ENCODE measurements around the gene CSNK2A3. TPM values are rescaled to one million over a fixed set of nuclear protein-coding genes. Genes with fewer than 3 reads are reported as not detected.

Gene CSNK2A3
- total RNA-seq, 2 experiments from 2014 or later: 1.8 to 2.5 TPM

GRCh38 chr11:11318961-11319360 is 34.1 kb downstream of the CSNK2A3 start:
- Mint-ChIP-seq H3K9me3 (peaks cover 4% of the 10 kb centered on the region), H3K27me3 (ENCODE audit: low read depth) (no peaks in the 10 kb centered on the region), H3K4me3 (no peak overlapping the region), H3K36me3 (ENCODE audit: low read depth) (no peaks in the 10 kb centered on the region), H3K27ac (no peak overlapping the region), H3K4me1 (ENCODE audit: low read depth) (no peaks in the 10 kb centered on the region)
- DNase-seq: no peak
- intact Hi-C loops (cut with micrococcal nuclease): no loop called here
- CTCF ChIA-PET: no interaction called here

- Mint-ChIP-seq H3K4me3 (no peak overlapping the region), H3K27me3 (ENCODE audit: low read depth) (no peaks in the 10 kb centered on the region), H3K4me1 (ENCODE audit: low read depth) (no peaks in the 10 kb centered on the region), H3K36me3 (ENCODE audit: low read depth) (no peaks in the 10 kb centered on the region), H3K27ac (no peak overlapping the region), H3K9me3 (peaks cover 4% of the 10 kb centered on the region)
- intact Hi-C loops (cut with micrococcal nuclease): no loop called here
- CTCF ChIA-PET: no interaction called here
- DNase-seq: no peak
Measured at GRCh38 chr11:11318461-11318860, 34.6 kb downstream of the CSNK2A3 start.

- Mint-ChIP-seq H3K4me3 (no peak overlapping the region), H3K4me1 (ENCODE audit: low read depth) (no peaks in the 10 kb centered on the region), H3K27me3 (ENCODE audit: low read depth) (no peaks in the 10 kb centered on the region), H3K9me3 (no peaks in the 10 kb centered on the region), H3K27ac (no peak overlapping the region), H3K36me3 (ENCODE audit: low read depth) (no peaks in the 10 kb centered on the region)
- CTCF ChIA-PET: no interaction called here
- intact Hi-C loops (cut with micrococcal nuclease): no loop called here
- no peak for DNase-seq
Measured at GRCh38 chr11:11316651-11317230, 36.3 kb downstream of the CSNK2A3 start.

- CTCF ChIA-PET: interaction anchor here (1.2 kb wide), 1 partner anchor 10 kb away, joined by 3 read pairs; no protein-coding TSS in a partner anchor
- peaks cover 6% of the 10 kb centered on the region for H3K4me1 Mint-ChIP-seq (ENCODE audit: low read depth)
- DNase-seq: no peak
- intact Hi-C loops (cut with micrococcal nuclease): no loop called here
- no peaks in the 10 kb centered on the region for H3K9me3 Mint-ChIP-seq
- no peaks in the 10 kb centered on the region for H3K36me3 Mint-ChIP-seq (ENCODE audit: low read depth)
- no peaks in the 10 kb centered on the region for H3K27me3 Mint-ChIP-seq (ENCODE audit: low read depth)
- no peak overlapping the region for H3K27ac Mint-ChIP-seq
- no peak overlapping the region for H3K4me3 Mint-ChIP-seq
Measured at GRCh38 chr11:11313902-11314692, 39.0 kb downstream of the CSNK2A3 start.

- no peaks in the 10 kb centered on the region for H3K27me3 Mint-ChIP-seq (ENCODE audit: low read depth)
- H3K4me3 Mint-ChIP-seq: no peak overlapping the region
- peaks cover 6% of the 10 kb centered on the region for H3K4me1 Mint-ChIP-seq (ENCODE audit: low read depth)
- CTCF ChIA-PET: interaction anchor here (1.2 kb wide), 1 partner anchor 9 kb away, joined by 3 read pairs; no protein-coding TSS in a partner anchor
- H3K9me3 Mint-ChIP-seq: no peaks in the 10 kb centered on the region
- intact Hi-C loops (cut with micrococcal nuclease): no loop called here
- no peak for DNase-seq
- no peak overlapping the region for H3K27ac Mint-ChIP-seq
- H3K36me3 Mint-ChIP-seq (ENCODE audit: low read depth): no peaks in the 10 kb centered on the region
Measured at GRCh38 chr11:11313426-11313825, 39.6 kb downstream of the CSNK2A3 start.

- H3K27me3 Mint-ChIP-seq (ENCODE audit: low read depth): no peaks in the 10 kb centered on the region
- no peak overlapping the region for H3K27ac Mint-ChIP-seq
- H3K9me3 Mint-ChIP-seq: no peaks in the 10 kb centered on the region
- DNase-seq: no peak
- no peak overlapping the region for H3K4me3 Mint-ChIP-seq
- H3K4me1 Mint-ChIP-seq (ENCODE audit: low read depth): peaks cover 6% of the 10 kb centered on the region
- intact Hi-C loops (cut with micrococcal nuclease): no loop called here
- CTCF ChIA-PET: no interaction called here
- H3K36me3 Mint-ChIP-seq (ENCODE audit: low read depth): no peaks in the 10 kb centered on the region
Measured at GRCh38 chr11:11312738-11313137, 40.3 kb downstream of the CSNK2A3 start.

GRCh38 chr11:11311169-11311568 is 41.9 kb downstream of the CSNK2A3 start:
- CTCF ChIA-PET: no interaction called here
- Mint-ChIP-seq H3K9me3 (no peaks in the 10 kb centered on the region), H3K27ac (no peak overlapping the region), H3K4me3 (no peak overlapping the region), H3K27me3 (ENCODE audit: low read depth) (no peaks in the 10 kb centered on the region), H3K36me3 (ENCODE audit: low read depth) (no peaks in the 10 kb centered on the region), H3K4me1 (ENCODE audit: low read depth) (peaks cover 6% of the 10 kb centered on the region)
- intact Hi-C loops (cut with micrococcal nuclease): no loop called here
- DNase-seq: peak; percentile 8

- no peak for DNase-seq
- Mint-ChIP-seq H3K4me1 (ENCODE audit: low read depth) (peaks cover 6% of the 10 kb centered on the region), H3K27ac (no peak overlapping the region), H3K4me3 (no peak overlapping the region), H3K9me3 (no peaks in the 10 kb centered on the region), H3K27me3 (ENCODE audit: low read depth) (no peaks in the 10 kb centered on the region), H3K36me3 (ENCODE audit: low read depth) (no peaks in the 10 kb centered on the region)
- CTCF ChIA-PET: no interaction called here
- intact Hi-C loops (cut with micrococcal nuclease): no loop called here
Measured at GRCh38 chr11:11309906-11310305, 43.1 kb downstream of the CSNK2A3 start.

- intact Hi-C loops (cut with micrococcal nuclease): no loop called here
- peaks cover 6% of the 10 kb centered on the region for H3K4me1 Mint-ChIP-seq (ENCODE audit: low read depth)
- H3K9me3 Mint-ChIP-seq: no peaks in the 10 kb centered on the region
- CTCF ChIA-PET: no interaction called here
- no peaks in the 10 kb centered on the region for H3K27me3 Mint-ChIP-seq (ENCODE audit: low read depth)
- no peak for DNase-seq
- no peaks in the 10 kb centered on the region for H3K36me3 Mint-ChIP-seq (ENCODE audit: low read depth)
- H3K4me3 Mint-ChIP-seq: no peak overlapping the region
- H3K27ac Mint-ChIP-seq: no peak overlapping the region
Measured at GRCh38 chr11:11308249-11308648, 44.8 kb downstream of the CSNK2A3 start.

GRCh38 chr11:11306855-11307254 is 46.2 kb downstream of the CSNK2A3 start:
- Mint-ChIP-seq H3K27me3 (ENCODE audit: low read depth) (no peaks in the 10 kb centered on the region), H3K27ac (no peak overlapping the region), H3K9me3 (no peaks in the 10 kb centered on the region), H3K4me3 (no peak overlapping the region), H3K36me3 (ENCODE audit: low read depth) (no peaks in the 10 kb centered on the region), H3K4me1 (ENCODE audit: low read depth) (peaks cover 6% of the 10 kb centered on the region)
- DNase-seq: no peak
- intact Hi-C loops (cut with micrococcal nuclease): no loop called here
- CTCF ChIA-PET: interaction anchor here (0.7 kb wide), 1 partner anchor 692 kb away, joined by 3 read pairs; no protein-coding TSS in a partner anchor

- intact Hi-C loops (cut with micrococcal nuclease): no loop called here
- H3K36me3 Mint-ChIP-seq (ENCODE audit: low read depth): no peaks in the 10 kb centered on the region
- H3K9me3 Mint-ChIP-seq: no peaks in the 10 kb centered on the region
- H3K4me1 Mint-ChIP-seq (ENCODE audit: low read depth): no peaks in the 10 kb centered on the region
- DNase-seq: no peak
- H3K27me3 Mint-ChIP-seq (ENCODE audit: low read depth): no peaks in the 10 kb centered on the region
- CTCF ChIA-PET: interaction anchor here (1.1 to 1.2 kb wide), 2 partner anchors 9 to 483 kb away, joined by 3 read pairs; no protein-coding TSS in a partner anchor
- H3K27ac Mint-ChIP-seq: no peak overlapping the region
- no peak overlapping the region for H3K4me3 Mint-ChIP-seq
Measured at GRCh38 chr11:11304550-11304949, 48.5 kb downstream of the CSNK2A3 start.

GRCh38 chr11:11302565-11302964 is 50.5 kb downstream of the CSNK2A3 start:
- CTCF ChIA-PET: no interaction called here
- no peak for DNase-seq
- H3K27me3 Mint-ChIP-seq (ENCODE audit: low read depth): no peaks in the 10 kb centered on the region
- intact Hi-C loops (cut with micrococcal nuclease): no loop called here
- no peak overlapping the region for H3K4me3 Mint-ChIP-seq
- H3K9me3 Mint-ChIP-seq: no peaks in the 10 kb centered on the region
- no peaks in the 10 kb centered on the region for H3K36me3 Mint-ChIP-seq (ENCODE audit: low read depth)
- no peaks in the 10 kb centered on the region for H3K4me1 Mint-ChIP-seq (ENCODE audit: low read depth)
- no peak overlapping the region for H3K27ac Mint-ChIP-seq

Data from activated naive CD4-positive, alpha-beta T cell treated with anti-CD3 and anti-CD28 coated beads for 36 hours (primary cell).